BLaER1 treated with 17β-estradiol and CSF1 and Interleukin-3, amounts not matched to agents 10 nM and 100 nM (cell line): ENCODE results near the gene CFAP90.

Experiments
- H3K27ac ChIP-seq, 11 experiments: shearing (Covaris generic); formaldehyde crosslinking; 2 replicates each; pipeline ENCODE4 v1.8.1; 2022
- H3K27me3 ChIP-seq, 11 experiments: shearing (Covaris generic); formaldehyde crosslinking; 2 replicates each; pipeline ENCODE4 v1.8.1; 2022
- H3K36me3 ChIP-seq, 11 experiments: shearing (Covaris generic); formaldehyde crosslinking; 2 replicates each; pipeline ENCODE4 v1.8.1; 2022
- H3K4me1 ChIP-seq, 10 experiments: shearing (Covaris generic); formaldehyde crosslinking; 2 replicates each; pipeline ENCODE4 v1.8.1; 2022
- H3K4me2 ChIP-seq, 11 experiments: shearing (Covaris generic); formaldehyde crosslinking; 2 replicates each; pipeline ENCODE4 v1.8.1; 2022
- H3K4me3 ChIP-seq, 10 experiments: shearing (Covaris generic); formaldehyde crosslinking; 2 replicates each; pipeline ENCODE4 v1.8.1; 2022
- H3K9ac ChIP-seq, 11 experiments: shearing (Covaris generic); formaldehyde crosslinking; 2 replicates each; pipeline ENCODE4 v1.8.1; 2022
- H3K9me3 ChIP-seq, 11 experiments: shearing (Covaris generic); formaldehyde crosslinking; replicated peaks in 1 of 11; 2 replicates each; pipeline ENCODE4 v1.8.1; 2022
- H4K20me1 ChIP-seq, 11 experiments: shearing (Covaris generic); formaldehyde crosslinking; 2 replicates each; pipeline ENCODE4 v1.8.1; 2022
- Cebpa-rat ChIP-seq, 11 experiments: shearing (Covaris generic); IDR thresholded peaks; 2 replicates each; pipeline ENCODE4 v1.8.1; 2022

CFAP90 gene

GRCh38 chr5:7850395-7851239 lies at the start of gene CFAP90:
TSS of gene CFAP90 (minus strand) at chr5:7851133. CDS start at chr5:7851021, 112 bp downstream.
- Histone ChIP-seq H3K4me1 (0 out of 20 replicates have a peak, but pooled peaks cover 0 to 6% (median 0%) of the 10 kb centered on the region in 10 experiments), H3K9ac (no peak within 1 kb of the TSS), H3K27me3 (peaks cover 28 to 48% (median 36%) of the 10 kb centered on the region in 11 experiments), H3K9me3 (peaks cover 32 to 50% (median 45%) of the 10 kb centered on the region in 11 experiments), H3K4me2 (no peak within 1 kb of the TSS), H3K4me3 (no peak within 1 kb of the TSS), H3K36me3 (no peaks in the 10 kb centered on the region), H3K27ac (no peak within 1 kb of the TSS), H4K20me1 (no peaks in the 10 kb centered on the region)
- no peak for TF ChIP-seq Cebpa-rat (IDR thresholded peaks at IDR 0.05)

- H4K20me1 ChIP-seq = peaks cover 0 to 13% (median 0%) of the 10 kb centered on the region in 11 experiments; a peak in 8 of 22 replicates
- no peaks in the 10 kb centered on the region for H3K4me1 ChIP-seq
- no peak overlapping the region for H3K27ac ChIP-seq
- no peak for TF ChIP-seq Cebpa-rat (IDR thresholded peaks at IDR 0.05)
- no peak overlapping the region for H3K4me3 ChIP-seq
- H3K36me3 ChIP-seq = peaks cover 98 to 100% (median 100%) of the 10 kb centered on the region in 11 experiments
- no peaks in the 10 kb centered on the region for H3K27me3 ChIP-seq
- no peak overlapping the region for H3K9ac ChIP-seq
- H3K4me2 ChIP-seq = no peak overlapping the region
- H3K9me3 ChIP-seq = no peaks in the 10 kb centered on the region
These were observed 46.2 kb upstream of the CFAP90 start for GRCh38 chr5:7897014-7897600.

GRCh38 chr5:7894860-7895259 lies 43.9 kb upstream of the CFAP90 start:
- TF ChIP-seq Cebpa-rat (IDR thresholded peaks at IDR 0.05) = no peak
- Histone ChIP-seq H3K4me2 (no peak overlapping the region), H4K20me1 (peaks cover 0 to 13% (median 0%) of the 10 kb centered on the region in 11 experiments; a peak in 8 of 22 replicates), H3K4me1 (no peaks in the 10 kb centered on the region), H3K27ac (no peak overlapping the region), H3K4me3 (no peak overlapping the region), H3K9me3 (no peaks in the 10 kb centered on the region), H3K36me3 (peaks cover 92 to 99% (median 97%) of the 10 kb centered on the region in 11 experiments), H3K9ac (no peak overlapping the region), H3K27me3 (no peaks in the 10 kb centered on the region)

- H3K36me3 ChIP-seq = peaks cover 92 to 99% (median 97%) of the 10 kb centered on the region in 11 experiments
- no peaks in the 10 kb centered on the region for H3K27me3 ChIP-seq
- no peak overlapping the region for H3K4me2 ChIP-seq
- no peak overlapping the region for H3K4me3 ChIP-seq
- no peak overlapping the region for H3K9ac ChIP-seq
- no peak for TF ChIP-seq Cebpa-rat (IDR thresholded peaks at IDR 0.05)
- H3K27ac ChIP-seq = no peak overlapping the region
- H3K9me3 ChIP-seq = no peaks in the 10 kb centered on the region
- peaks cover 0 to 12% (median 0%) of the 10 kb centered on the region in 11 experiments; a peak in 8 of 22 replicates for H4K20me1 ChIP-seq
- H3K4me1 ChIP-seq = no peaks in the 10 kb centered on the region
These were observed 43.5 kb upstream of the CFAP90 start for GRCh38 chr5:7894439-7894838.

- no peak overlapping the region for H3K9ac ChIP-seq
- peaks cover 77 to 95% (median 89%) of the 10 kb centered on the region in 11 experiments for H3K36me3 ChIP-seq
- no peak for TF ChIP-seq Cebpa-rat (IDR thresholded peaks at IDR 0.05)
- no peaks in the 10 kb centered on the region for H3K27me3 ChIP-seq
- H3K4me2 ChIP-seq = no peak overlapping the region
- no peak overlapping the region for H3K4me3 ChIP-seq
- no peak overlapping the region for H3K27ac ChIP-seq
- no peaks in the 10 kb centered on the region for H3K4me1 ChIP-seq
- no peaks in the 10 kb centered on the region for H3K9me3 ChIP-seq
- peaks cover 0 to 29% (median 8%) of the 10 kb centered on the region in 11 experiments; a peak in 10 of 22 replicates for H4K20me1 ChIP-seq
These were observed 38.0 kb upstream of the CFAP90 start for GRCh38 chr5:7888901-7889300.

- Histone ChIP-seq H3K9ac (no peak overlapping the region), H3K4me1 (peaks cover 0 to 4% (median 0%) of the 10 kb centered on the region in 10 experiments; a peak in 1 of 20 replicates), H3K27me3 (no peaks in the 10 kb centered on the region), H3K9me3 (no peaks in the 10 kb centered on the region), H4K20me1 (peaks cover 2 to 48% (median 15%) of the 10 kb centered on the region in 11 experiments; a peak in 19 of 22 replicates), H3K4me3 (no peak overlapping the region), H3K36me3 (peaks cover 77 to 95% (median 89%) of the 10 kb centered on the region in 11 experiments), H3K27ac (no peak overlapping the region), H3K4me2 (no peak overlapping the region)
- no peak for TF ChIP-seq Cebpa-rat (IDR thresholded peaks at IDR 0.05)
These were observed 36.0 kb upstream of the CFAP90 start for GRCh38 chr5:7886849-7887475.

GRCh38 chr5:7884491-7885267 lies 33.7 kb upstream of the CFAP90 start:
- peaks cover 85 to 96% (median 92%) of the 10 kb centered on the region in 11 experiments for H3K36me3 ChIP-seq
- H3K27me3 ChIP-seq = no peaks in the 10 kb centered on the region
- H3K4me2 ChIP-seq = no peak overlapping the region
- peaks cover 7 to 71% (median 38%) of the 10 kb centered on the region in 11 experiments; a peak in 19 of 22 replicates for H4K20me1 ChIP-seq
- H3K4me1 ChIP-seq = peaks cover 0 to 27% (median 0%) of the 10 kb centered on the region in 10 experiments; a peak in 7 of 20 replicates
- no peak overlapping the region for H3K27ac ChIP-seq
- no peak overlapping the region for H3K9ac ChIP-seq
- no peak for TF ChIP-seq Cebpa-rat (IDR thresholded peaks at IDR 0.05)
- H3K4me3 ChIP-seq = no peak overlapping the region
- no peaks in the 10 kb centered on the region for H3K9me3 ChIP-seq

GRCh38 chr5:7882926-7883325 lies 32.0 kb upstream of the CFAP90 start:
- no peak for TF ChIP-seq Cebpa-rat (IDR thresholded peaks at IDR 0.05)
- peaks cover 11 to 88% (median 48%) of the 10 kb centered on the region in 11 experiments; a peak in 19 of 22 replicates for H4K20me1 ChIP-seq
- H3K4me3 ChIP-seq = no peak overlapping the region
- H3K36me3 ChIP-seq = peaks cover 79 to 96% (median 89%) of the 10 kb centered on the region in 11 experiments
- peaks cover 0 to 44% (median 9%) of the 10 kb centered on the region in 10 experiments; a peak in 10 of 20 replicates for H3K4me1 ChIP-seq
- no peaks in the 10 kb centered on the region for H3K9me3 ChIP-seq
- no peak overlapping the region for H3K9ac ChIP-seq
- no peaks in the 10 kb centered on the region for H3K27me3 ChIP-seq
- H3K4me2 ChIP-seq = no peak overlapping the region
- no peak overlapping the region for H3K27ac ChIP-seq
